GM18868 (cell line): ENCODE results near the gene CCDC87.
"Not testable (repeated sequence)": the region's sequence is repeated elsewhere in the genome, so short reads cannot be mapped to it uniquely, and the experiment has no call there.

ENCODE experiments used
- ATAC-seq: cut with Tn5 transposase; IDR thresholded peaks from one replicate; pipeline ENCODE4 v1.9.1; 2021; ENCODE audit warnings: mild to moderate bottlenecking, moderate library complexity; ENCODE audit not compliant: unreplicated experiment

CCDC87 gene

DNA sequence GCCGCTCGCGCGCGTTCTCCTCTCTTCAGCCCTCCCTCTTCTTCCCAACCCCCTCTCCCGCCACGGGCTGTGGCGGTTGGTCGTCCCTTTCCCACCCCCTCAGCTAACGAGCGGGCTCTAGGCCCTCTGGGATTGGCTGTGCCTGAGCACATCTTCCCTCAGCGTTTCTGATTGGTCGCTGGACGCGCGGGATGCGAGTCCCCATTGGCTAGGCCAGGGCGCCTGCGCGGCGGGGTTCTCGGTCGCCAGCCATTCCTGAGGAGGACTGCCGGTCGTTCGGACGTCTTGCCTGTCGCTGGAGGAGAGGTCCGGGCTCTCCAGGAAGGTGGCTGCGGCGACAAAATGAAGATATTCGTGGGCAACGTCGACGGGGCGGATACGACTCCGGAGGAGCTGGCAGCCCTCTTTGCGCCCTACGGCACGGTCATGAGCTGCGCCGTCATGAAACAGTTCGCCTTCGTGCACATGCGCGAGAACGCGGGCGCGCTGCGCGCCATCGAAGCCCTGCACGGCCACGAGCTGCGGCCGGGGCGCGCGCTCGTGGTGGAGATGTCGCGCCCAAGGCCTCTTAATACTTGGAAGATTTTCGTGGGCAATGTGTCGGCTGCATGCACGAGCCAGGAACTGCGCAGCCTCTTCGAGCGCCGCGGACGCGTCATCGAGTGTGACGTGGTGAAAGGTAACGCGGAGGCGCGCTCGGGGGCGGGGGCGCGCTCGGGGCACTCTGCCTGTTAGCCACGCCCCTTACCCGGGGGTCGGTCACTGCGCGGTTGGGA, 23.7 kb upstream of the CCDC87 start, which contains the start of gene RBM14:
RBM14 (plus strand) TSS at position 252 of the 776 bp plus-strand sequence; CDS start at position 343, 91 bp downstream.
- peak; percentile 91 for ATAC-seq

DNA sequence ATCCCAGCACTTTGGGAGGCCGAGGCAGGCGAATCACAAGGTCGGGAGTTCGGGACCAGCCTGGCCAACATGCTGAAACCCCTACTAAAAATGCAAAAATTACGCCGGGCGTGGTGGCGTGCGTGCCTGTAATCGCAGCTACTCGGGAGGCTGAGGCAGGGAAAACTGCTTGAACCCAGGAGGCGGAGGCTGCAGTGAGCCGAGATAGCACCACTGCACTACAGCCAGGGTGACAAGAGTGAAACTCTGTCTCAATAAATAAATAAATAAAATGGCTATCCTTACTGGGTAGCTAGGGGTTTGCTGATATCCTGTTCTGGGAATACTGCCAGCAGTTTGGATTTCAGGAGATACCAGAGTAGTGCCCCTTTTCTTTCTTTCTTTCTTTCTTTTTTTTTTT, 21.2 kb upstream of the CCDC87 start:
- no peak for ATAC-seq

DNA sequence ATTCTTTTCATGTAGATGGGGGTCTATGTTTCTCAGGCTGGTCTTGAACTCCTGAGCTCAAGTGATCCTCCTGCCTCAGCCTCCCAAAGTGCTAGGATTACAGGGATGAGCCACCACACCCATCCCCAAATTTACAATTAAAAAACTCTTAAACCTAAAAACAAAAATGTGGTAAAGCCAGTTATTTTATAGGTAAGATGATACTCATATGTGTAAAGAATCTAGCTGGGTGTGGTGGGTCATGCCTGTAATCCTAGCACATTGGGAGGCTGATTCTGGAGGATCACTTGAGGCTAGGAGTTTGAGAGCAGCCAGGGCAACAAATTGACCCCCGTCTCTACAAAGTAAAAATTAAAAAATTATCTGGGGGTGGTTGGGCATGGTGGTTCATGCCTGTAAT, 19.6 kb upstream of the CCDC87 start:
- no peak for ATAC-seq

DNA sequence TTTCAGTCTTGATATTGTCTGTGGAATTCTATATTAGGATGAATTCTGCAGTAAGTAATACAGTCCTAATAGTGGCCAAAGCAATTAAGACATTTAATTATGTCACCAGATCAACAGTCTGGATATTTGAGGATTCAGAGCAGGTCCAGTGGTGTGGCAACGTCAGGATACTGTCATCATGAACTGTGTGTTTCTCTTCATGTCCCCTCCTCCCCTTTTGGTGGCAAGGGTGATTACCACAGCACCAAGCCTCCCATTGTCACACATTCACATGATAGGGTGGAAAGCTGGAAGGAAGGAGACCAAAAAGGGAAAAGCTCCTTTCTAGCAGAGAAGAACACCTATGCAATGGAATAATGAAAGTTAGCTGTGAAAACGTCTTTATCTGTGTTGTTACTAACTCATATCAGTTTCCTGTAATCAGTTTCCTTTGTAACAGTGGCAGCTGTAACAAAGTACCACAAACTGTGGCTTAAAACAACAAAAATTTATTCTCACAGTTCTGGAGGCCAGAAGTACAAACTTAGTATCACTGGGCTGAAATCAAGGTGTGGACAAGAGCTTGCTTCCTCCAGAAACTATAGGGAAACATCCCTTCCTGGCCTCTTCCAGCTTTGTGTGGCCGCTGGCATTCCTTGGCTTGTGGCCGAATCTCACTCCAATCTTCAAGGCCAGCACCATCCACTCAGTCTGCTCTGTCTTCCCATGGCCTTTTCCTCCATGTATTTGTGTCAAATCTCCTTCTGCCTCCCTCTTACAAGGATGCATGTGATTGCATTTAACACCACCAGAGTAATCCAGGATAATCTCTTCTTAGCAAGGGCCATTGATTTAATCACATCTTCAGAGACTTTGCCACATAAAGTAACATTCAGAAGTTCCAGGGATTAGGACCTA, 17.1 kb upstream of the CCDC87 start:
- no peak for ATAC-seq

DNA sequence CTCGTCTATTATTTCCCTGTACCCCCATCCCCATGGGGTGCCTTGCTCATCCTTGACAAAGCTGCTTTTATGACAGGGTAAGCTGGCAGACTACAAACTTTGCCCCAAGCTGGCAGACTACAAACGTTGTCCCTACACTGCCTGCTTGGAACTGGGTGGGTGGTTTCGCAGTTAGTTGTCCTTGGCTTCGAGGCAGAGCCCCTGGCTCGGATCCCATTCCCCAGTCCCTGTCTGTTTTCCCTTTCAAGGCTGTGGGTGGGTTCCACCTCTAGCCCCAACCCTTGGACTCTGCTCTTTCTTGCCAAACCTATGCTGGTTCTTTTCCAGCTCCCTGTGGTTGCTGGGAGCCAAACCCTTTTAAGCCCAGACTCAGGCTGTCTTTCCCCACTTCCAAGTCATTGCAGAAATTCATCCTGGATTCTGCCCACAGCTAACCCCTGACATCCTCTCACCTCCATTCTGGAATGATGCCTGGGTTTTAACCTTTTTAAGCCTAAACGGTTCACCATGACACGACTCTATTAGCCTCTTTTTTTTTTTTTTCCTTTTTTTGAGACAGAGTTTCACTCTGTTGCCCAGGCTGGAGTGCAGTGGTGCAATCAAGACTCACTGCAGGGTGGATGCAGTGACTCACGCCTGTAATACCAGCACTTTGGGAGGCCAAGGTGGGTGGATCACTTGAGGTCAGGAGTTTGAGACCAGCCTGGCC, 14.4 kb upstream of the CCDC87 start:
- no peak for ATAC-seq

DNA sequence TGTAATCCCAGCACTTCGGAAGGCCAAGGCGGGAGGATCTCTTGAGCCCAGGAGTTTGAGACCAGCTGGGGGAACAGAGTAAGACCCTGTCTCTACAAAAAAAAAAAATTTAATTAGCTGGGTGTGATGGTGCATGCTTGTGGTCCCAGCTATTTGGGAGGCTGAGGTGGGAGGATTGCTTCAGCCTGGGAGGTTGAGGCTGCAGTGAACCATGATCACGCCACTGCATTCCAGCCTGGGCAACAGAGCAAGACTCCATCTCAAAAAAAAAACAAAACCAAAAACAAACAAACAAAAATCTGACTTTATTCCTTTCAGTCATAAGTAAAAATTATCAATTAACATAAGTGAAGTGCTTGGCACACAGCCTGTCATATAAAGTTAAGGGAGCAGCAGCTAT, 13.7 kb upstream of the CCDC87 start:
- not testable (repeated sequence) for ATAC-seq

DNA sequence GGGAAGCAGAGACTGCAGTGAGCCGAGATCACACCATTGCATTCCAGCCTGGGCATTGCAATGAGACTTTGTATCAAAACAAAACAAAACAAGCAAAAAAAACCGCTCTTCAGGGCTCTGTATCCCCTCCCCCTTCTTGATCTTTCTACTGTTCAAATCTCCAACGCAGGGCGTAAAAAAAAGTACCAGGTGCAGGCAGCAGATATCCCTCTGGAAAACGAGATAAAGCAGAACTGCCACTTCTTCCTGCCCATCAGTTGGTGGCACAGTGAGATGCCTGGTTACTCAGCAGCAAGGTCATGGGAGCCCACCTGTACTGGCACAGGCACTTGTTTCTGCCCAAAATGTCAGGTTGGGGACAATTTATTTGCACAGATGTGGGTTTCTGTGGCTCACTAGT, 11.3 kb upstream of the CCDC87 start:
- ATAC-seq: no peak

DNA sequence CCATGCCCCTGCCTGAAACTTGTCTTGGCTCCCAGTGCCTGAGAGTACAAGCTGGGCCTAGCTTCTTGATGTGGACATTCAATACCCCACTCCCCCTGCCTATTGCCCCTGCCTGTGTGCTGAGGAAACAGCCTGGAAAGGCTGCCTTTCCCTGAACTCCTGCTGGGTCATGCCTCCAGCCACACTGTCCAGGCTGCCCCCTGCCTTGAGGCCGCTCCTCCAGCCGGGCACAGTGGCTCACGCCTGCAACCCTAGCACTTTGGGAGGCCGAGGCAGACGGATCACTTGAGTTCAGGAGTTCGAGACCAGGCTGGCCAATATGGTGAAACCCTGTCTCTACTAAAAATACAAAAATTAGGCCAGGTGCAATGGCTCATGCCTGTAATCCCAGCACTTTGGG, 10.2 kb upstream of the CCDC87 start:
- no peak for ATAC-seq

DNA sequence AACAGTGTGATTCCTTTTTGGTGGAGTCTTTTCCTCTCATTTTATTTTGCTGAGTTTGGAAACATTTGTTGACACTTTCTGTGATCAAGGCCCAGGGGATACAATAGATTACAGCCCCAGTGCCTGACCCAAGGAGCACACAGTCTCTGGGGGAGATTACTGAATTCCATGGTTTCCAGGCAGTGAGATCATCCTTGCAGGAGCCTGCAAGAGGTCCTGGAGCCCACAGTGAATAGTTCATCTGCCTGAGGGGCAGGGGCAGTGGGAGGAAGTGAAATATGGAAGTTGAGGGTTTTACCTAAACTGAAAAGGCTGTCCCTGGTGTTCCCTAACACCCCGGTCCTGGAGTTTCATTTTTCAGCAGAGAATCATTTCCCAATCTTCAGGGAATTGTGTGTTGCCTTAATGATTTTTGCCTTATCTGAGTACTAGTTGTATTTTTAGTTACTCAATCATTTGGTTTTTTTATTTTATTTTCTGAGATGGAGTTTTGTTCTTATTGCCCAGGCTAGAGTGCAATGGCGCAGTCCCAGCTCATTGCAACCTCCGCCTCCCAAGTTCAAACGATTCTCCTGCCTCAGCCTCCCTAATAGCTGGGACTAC, 7.9 kb upstream of the CCDC87 start:
- no peak for ATAC-seq

DNA sequence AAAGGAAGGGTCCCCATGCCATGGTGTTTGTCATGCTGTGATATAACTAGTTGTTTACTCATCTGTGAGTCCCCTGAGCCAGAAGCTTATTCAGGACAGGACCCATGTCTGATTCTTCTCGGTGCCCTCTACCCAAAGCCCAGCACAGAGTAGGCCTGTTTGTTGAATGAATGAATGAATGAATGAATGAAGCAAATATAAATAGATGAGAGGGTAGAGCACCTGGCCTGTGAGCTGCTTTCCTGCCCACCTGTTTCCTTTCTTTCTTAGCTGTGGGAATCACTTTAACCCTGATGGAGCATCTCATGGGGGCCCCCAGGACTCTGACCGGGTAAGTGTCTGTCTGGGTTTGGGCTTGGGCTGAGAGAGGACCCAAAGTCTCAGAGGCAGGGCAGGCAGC, 7.4 kb upstream of the CCDC87 start:
- no peak for ATAC-seq

DNA sequence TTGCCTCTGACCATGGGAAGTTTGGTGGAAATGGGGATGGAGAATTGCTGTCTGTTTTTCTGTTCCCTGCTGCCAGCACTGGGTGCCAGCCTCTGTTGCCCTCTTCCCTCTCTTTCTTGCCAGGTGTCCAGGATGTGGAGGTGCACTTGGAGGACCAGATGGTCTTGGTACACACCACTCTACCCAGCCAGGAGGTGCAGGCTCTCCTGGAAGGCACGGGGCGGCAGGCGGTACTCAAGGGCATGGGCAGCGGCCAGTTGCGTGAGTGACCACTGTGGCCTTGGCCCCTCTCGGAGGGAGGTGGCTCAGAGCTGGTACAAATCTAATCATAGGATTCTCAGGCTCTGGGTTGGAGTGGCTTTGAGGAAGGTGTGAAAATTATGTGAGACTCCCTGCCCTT, 6.1 kb upstream of the CCDC87 start:
- no peak for ATAC-seq

DNA sequence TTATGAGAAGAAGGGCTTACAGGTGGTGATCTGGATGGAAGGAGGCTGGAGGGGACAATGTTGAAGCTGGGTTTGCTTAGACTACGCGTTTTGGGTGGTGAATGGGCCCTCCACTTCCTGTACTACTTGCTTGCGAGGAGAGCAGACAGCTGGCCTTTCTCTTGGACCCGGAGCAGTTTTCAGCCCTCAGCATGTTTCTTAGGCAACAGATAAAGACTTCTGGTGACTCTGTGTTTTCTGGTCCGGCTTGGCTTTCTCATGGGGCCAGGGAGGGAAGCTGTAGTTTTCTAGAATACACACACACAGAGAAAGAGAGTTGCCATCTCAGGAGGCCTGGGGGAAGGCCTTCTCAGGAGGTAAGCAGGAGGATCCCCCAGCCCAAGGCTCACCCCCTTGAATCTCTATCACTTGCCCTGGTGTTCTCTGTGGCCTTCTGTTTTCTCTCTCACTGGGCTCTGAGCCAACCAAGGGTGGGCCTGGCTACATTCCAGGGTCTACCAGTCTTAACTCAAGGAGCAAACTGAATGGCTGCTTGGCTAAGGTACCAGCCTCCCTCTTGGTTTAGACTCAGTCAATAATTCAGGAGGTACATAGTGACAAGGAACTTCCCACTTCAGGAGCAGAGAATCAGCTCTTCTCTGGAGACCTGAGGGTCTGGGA, 2.5 kb upstream of the CCDC87 start:
- ATAC-seq: no peak

DNA sequence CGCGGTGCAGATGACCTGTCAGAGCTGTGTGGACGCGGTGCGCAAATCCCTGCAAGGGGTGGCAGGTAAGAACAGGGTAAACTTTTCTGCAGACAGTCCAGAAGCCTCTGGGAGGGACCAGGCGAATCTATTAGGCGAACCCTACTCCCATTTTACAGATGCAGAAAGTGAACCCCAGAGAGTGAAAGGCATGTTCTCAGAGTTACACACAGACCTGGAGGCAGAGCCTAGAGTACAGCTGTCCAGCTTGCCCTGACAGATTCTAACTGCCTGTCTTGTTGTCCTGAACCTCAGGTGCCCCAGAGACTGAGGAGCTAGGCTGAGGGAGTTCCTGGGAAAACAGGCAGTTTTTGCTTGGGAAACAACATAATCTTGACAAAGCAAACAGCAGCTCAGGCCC, 787 bp upstream of the CCDC87 start:
- no peak for ATAC-seq

DNA sequence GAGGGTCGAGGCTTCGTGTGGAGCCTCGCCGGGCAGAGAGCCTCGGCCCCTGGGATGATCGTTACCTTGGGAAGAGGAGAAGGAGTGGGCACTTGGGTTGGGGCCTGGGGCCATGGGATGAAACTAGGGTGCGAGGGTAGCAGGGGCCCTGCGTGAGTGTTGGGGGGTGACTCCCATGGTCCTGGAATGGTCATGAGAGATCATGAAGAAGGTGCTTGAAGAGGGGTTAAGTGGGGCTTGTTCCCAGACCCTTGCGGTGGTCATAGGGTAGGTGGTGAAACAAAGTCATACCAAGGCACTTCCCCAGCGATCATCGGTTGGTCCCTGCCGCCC, 406 bp upstream of the CCDC87 start:
- ATAC-seq: peak; percentile 29

DNA sequence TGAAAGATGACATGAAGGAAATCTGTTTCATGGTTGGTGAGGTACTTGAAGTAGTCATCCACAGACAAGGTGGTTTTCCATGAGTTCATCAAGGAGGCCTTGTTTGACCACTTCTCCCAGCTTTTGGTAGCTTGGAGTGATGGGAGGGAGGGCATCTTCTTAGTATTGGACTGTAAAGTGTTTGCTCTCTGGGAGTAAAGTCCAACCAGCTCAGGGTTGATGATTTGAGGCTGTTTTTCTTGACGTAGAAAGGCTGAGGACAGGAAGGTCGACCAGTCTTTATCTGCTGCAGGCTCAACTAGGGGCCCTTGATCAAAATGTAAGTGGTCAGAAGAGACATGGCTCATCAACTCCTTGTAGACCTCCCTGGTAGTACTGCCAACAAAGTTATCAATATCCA, 1.7 kb downstream of the CCDC87 start:
- ATAC-seq: no peak

DNA sequence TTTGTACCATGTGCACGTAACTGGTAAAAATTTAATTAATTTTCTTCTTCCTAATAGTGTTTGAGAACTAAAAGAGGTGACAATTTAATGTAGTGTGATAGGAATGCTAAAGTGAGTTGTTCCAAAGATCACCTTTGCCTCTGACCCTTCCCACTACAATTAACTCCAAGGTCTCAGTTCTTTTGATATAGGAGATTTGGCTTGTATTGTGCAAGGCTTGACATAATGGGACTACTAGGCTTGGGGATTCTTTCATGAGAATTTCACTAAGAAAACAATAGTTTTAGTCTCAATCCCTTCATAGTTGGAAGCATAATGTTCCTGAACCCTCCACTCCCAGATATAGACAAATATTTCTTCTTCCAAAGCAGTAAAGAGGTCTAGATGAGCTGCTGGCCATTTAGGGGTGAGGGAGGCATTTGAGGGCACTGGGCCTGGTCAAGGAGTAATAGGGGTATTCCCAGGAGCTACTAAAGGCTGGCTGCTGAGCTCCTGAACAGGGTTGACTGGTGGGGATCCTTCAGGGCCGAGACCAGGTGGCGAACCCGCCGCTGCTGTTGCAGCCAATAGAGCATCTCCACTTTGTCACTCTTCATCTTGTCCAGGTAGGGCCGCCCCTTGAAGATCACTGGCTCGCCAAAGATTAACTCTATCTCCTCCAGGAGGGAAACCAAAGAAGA, 2.7 kb downstream of the CCDC87 start:
- no peak for ATAC-seq

DNA sequence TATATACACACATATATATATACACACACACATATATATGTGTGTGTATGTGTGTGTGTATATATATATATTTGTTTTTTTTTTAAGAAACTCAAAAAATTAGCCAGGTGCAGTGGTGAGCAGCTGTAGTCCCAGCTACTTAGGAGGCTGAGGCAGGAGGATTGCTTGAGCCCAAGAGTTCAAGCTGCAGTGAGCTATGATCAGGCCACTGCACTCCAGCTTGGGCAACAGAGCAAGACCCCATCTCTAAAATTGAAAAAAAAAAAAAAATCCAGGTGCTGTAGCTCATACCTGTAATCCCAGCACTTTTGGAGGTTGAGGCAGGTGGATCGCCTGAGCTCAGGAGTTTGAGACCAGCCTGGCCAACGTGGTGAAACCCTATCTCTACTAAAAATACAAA, 3.5 kb downstream of the CCDC87 start:
- ATAC-seq: not testable (repeated sequence)

DNA sequence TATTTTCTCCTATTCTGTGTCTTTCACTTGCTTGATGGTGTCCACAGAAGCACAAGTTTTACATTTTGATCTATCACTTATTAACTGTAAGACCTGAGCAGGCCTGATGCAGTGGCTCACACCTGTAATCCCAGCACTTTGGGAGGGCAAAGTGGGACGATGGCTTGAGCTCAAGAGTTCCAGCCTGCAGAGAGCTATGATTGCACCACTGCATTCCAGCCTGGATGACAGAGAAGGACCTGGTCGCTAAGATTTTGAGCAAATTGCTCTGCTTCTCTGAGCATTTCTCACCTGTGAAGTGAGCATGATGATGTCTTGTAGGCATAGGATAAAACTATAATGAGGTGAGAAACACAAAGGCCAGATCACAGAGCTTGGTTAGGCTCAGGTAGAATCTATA, 6.7 kb downstream of the CCDC87 start:
- ATAC-seq: no peak

DNA sequence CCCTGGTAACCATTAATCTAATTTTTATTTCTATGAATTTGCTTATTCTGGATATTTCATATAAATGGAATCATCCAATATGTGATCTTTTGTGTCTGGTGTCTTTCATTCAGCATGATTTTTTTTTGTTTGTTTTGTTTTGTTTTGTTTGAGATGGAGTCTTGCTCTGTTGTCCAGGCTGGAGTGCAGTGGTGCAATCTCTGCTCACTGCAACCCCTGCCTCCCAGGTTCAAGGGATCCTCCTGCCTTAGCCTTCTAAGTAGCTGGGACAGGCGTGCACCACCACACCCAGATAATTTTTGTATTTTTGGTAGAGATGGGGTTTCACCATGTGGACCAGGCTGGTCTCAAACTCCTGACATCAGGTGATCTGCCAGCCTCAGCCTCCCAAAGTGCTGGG, 7.4 kb downstream of the CCDC87 start:
- not testable (repeated sequence) for ATAC-seq

DNA sequence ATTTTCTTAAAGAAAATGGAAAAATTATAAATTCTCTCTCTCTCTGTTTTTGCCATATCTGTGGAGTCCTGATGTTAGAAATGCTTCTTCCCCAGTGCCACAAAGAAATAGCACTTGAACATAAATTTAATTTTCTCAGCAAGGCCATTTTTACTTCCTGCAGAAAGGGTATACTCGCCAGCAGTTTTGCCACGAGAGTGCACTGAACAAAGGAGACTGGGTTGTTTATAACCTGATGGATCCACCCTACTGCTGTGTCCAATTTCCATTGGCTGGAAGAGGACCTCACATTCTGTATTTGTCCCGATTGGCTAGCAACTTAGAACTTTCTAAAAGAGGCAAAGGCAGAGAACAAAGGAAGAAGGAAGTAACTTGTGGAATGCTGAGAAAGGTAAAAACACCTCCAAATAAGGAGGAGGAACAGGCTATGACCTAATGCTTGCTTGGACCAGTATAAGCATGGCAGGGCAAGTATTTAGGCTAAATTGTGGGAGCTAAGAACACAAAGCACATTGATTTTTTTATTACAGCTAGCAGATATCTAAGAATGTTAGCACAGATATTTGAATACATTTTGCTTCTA, 10.2 kb downstream of the CCDC87 start:
- ATAC-seq: not testable (repeated sequence)
